NCI-H748 treated with DMSO at 0.1 percent for 48 hours (cell line): ENCODE measurements around the gene YKT6.

Experiments used
- DNase-seq: peaks from one replicate; lab custom pipeline; 2025; lab: John Stamatoyannopoulos, UW

Gene YKT6

DNA sequence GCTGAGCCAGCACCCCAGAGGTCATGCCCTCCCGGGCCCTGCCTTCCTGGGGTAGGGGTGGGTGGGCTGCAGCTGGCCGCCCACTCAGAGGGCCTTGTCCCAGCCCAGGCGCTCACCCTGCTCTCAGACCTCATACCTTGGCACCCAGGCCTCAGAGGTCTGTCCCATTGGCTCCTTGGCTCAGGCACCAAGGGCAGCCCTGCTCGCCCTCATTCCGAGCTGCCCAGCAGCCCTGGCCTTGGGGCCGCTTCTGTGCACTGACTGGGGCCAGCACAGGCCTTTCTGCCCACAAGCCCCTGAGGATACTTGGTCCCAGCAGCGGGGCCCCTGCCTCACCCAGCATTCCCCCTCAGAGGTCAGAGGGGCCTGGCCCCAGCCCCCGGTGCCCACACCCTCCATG is 34.3 kb downstream of the YKT6 start:
- no peak for DNase-seq

GRCh38 chr7:44235582-44236332 is 35.0 kb downstream of the YKT6 start:
- DNase-seq: no peak

GRCh38 chr7:44236333-44236728 is 35.6 kb downstream of the YKT6 start:
- no peak for DNase-seq

- no peak for DNase-seq
These were observed 36.9 kb downstream of the YKT6 start for GRCh38 chr7:44237696-44238095.

DNA sequence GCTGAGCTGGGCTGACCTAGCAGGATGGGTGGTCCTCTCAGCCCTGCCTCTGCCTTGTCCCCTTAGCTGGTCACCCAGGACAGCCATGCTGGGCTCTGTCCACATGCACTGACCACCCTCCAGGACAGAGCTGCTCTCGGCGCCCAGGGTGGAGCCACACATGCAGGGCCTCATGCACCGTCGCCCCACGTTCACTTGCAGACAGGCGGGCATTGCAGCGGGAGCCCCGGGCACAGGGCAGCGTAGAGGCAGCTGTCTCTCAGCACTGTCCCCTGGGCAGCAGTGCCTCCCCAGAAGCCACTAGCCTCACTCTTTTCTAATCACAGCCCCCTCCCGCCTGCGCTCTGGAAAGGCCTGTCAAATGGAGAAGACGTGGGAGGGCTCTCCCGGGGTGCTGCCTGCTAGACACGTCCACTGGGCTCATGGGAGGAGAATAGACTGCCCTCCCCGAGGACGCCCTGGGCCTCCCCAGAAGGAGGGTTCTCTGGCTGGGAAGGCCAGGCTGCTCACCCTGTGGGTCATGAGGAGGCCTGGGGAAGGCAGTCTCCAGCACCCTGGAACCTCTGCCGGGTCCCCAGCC is 37.4 kb downstream of the YKT6 start:
- DNase-seq: no peak

GRCh38 chr7:44239361-44239760 is 38.6 kb downstream of the YKT6 start:
- DNase-seq: no peak

DNA sequence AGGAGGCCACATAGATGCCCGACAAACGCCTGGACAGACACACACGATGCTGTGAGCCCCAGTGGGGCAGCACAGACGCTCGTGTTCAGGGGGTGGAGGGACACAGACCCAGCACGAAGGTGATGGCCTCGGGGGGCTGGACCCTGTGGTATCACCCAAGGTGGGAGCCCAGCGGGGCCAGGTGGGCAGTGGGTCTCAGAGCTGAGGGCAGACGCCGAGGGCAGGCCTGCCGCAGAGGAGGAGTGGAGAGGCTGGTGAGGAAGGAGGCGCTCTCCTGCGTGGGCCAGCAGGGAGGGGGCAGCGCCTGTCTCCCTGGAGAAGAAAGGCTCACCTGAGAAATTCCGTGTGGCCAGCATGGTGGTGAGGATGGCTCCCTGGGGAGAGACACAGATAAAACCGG is 39.6 kb downstream of the YKT6 start:
- no peak for DNase-seq

DNA sequence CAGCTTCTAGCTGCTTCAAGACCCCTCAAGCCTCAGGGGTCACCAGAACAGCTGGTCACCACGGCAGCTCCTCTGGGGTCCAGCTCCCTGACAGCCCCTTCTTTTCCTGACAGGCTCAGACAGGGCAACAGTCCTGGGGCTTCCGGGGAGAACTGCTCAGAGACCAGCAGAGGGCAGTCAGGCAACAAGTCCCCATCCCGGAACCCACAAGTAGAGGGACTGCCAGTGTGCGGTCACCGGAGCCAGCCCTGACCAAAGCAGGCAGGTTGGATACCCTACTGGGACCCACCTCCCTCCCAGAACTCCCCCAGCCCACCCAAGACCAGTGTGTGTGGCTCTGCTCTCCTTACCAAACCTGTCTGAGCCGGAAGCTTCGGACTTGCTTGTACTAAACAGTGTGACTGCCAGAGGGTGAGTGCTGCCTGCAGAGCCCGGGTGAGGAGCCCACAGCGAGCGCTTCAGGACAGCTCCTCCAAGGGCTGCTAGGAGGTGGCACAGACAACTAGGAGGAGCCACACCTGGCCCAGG is 40.3 kb downstream of the YKT6 start:
- DNase-seq: peak; percentile 54

DNA sequence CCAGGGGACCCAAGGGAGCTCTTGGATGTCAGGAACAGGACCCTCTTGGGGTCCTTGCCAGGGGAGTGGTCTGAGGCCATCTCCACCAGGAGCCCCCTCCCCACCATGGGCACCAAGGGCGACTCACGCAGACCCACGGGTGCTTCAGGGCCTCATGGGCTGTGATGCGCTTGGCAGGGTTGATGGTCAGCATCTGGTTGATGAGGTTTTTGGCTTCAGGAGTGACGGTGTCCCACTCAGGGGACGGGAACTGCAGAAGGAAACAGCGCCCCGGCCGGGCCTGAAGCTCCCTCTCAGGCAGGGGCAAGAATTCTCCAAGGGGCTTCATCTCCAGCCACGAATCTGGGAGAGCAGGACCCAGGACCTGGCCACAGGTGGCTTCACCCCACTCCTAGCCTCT is 41.3 kb downstream of the YKT6 start:
- DNase-seq: no peak

DNA sequence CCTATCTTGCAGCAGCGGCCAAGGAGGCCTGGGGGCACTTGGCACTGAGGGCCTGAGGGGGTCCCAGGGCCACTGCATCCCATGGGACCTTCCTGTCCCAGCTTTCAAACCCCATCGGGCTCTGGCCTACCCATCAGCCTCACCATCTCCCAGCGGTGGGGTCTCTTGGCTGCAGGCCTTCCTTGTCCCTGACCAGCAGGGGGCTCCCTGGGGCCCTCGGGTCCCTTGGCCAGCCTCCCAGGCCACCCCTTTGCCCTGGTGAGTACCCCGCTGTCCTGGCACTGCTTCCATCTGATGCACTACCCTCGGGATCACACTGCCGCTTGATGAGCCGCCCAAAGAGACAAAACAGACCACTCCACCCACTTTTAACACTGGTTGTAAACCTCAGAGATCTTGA is 43.5 kb downstream of the YKT6 start:
- no peak for DNase-seq

- no peak for DNase-seq
These were observed 45.8 kb downstream of the YKT6 start for GRCh38 chr7:44246396-44247113.

- no peak for DNase-seq
These were observed 47.3 kb downstream of the YKT6 start for GRCh38 chr7:44247868-44248651.

- no peak for DNase-seq
These were observed 49.0 kb downstream of the YKT6 start for GRCh38 chr7:44249639-44250234.

GRCh38 chr7:44251269-44251668 is 50.5 kb downstream of the YKT6 start:
- no peak for DNase-seq

GRCh38 chr7:44251881-44252280 is 51.1 kb downstream of the YKT6 start:
- DNase-seq: no peak

DNA sequence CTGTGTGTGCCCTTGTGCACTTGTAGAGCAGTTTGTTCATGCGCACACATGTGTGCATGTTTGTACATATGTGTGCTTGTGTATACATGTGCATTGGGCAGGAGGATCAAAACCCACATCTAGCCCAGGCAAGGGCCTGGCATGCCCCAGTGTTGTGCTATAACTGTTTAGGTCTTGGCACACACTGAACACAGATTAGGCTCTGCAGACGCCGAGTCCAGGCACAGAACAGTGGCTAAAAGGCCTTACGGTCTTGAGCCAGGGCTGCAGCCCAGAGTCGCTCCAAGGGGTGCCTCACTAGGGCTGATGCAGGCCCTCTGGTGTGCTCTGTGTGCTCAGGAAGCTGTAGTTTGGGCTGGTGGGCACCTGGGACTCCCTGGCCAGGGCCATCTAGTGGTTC is 55.7 kb downstream of the YKT6 start:
- DNase-seq: no peak

DNA sequence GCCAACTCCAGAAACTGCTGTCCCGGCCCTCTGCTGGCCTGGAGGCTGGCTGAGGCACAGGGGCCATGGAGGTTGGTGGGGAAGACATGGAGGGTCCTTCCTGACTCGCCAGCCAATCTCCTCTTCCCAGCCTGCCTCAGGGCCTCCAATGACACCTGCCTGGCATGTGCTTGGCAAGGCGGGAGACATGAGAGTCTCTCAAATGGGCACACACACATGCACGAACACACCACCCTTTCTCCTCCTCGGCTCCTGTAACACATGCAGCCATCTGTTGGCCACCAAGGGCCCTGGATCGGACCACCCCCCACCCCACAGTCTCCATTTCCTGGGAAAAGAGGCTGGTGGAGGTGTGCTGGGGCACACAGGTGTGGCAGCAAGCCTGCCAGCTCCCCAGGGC is 56.4 kb downstream of the YKT6 start:
- DNase-seq: no peak

GRCh38 chr7:44257618-44258422 is 57.0 kb downstream of the YKT6 start:
- DNase-seq: no peak

DNA sequence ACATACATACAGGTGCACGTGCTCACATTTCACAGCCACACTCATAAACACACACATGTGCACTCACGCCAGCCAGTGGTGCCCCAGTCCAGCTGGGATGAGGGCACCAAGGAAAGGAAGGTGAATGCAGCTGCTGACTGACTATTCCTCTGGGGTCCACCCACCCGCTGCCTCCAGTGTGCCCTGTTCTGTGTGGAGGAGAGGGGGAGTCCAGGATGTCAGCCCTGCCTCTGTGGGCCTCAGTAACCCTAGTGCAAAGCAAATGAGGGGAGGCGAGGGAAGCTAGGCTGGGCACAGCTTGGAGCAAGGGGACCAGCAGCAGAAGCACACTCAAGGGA is 57.6 kb downstream of the YKT6 start:
- DNase-seq: no peak

DNA sequence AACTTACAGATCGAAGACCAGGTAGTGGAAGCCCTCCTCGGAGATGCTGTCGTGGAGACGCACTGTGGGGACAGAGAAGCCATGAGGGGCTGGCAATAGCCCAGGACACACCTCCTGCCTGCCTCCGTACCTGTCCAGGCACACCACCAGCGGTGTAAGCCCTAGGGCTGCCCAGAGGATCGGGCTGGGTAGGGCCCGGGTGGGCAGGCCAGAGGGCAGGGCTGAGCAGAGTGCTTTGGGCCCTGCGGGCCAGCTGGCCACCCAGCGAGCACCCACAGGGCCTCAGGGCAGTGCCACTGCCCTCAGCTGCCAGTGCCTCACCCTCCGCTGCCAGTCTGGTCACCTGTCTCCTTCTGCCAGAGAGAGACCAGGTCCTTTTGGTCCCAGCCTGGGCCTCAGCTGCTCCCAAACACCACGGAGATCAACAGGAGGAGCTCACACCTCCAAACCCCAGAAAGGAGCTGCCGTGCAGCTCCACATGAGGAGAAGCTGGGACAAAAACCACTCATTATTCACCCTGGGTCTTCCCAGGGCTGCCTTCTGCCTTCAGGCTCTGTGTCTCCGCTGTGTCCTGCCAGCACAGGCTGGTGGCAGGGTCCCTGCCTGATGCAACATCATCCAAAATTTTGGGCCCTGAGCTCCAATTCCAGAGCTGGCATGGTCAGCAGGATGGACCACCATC is 58.2 kb downstream of the YKT6 start:
- DNase-seq: no peak
